Measurements from ENCODE around the gene PRKCE. TPM values are rescaled to one million over a fixed set of nuclear protein-coding genes. Genes with fewer than 3 reads are reported as not detected.

The PRKCE gene
- total RNA-seq, 1 donor from 2014 or later: 11.7 TPM

- Mint-ChIP-seq H3K4me1 (ENCODE audit: low read depth) (no peaks in the 10 kb centered on the region), H3K27ac (no peak overlapping the region), H3K27me3 (ENCODE audit: insufficient read depth) (peaks cover 17% of the 10 kb centered on the region), H3K4me3 (no peak overlapping the region), H3K36me3 (ENCODE audit: low read depth) (no peaks in the 10 kb centered on the region), H3K9me3 (no peaks in the 10 kb centered on the region)
- intact Hi-C loops (cut with micrococcal nuclease): no loop called here
- no peak for DNase-seq (ENCODE audit: low spot score)
These were observed 299.7 kb downstream of the PRKCE start for GRCh38 chr2:45951025-45951727.

DNA sequence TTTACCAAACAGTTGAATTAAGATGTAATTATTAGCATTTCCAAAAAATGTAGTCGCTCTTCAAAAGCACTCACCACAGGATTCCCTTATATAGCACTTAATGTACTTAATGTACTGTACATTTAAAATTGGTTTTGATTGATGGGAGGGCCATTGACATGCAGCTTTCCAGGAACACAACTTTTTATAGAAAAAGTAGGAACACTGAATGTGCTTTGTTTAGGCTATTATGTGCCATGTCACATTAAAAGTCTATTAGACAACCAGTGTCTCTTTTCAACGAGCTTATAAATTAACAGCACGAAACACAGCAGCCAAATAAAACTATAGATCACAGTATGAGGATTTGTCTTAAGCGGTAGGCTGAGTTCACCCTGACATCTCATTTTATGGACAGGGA lies 301.1 kb downstream of the PRKCE start:
- H3K27me3 Mint-ChIP-seq (ENCODE audit: insufficient read depth): peaks cover 19% of the 10 kb centered on the region
- H3K4me1 Mint-ChIP-seq (ENCODE audit: low read depth): no peaks in the 10 kb centered on the region
- no peak for DNase-seq (ENCODE audit: low spot score)
- no peak overlapping the region for H3K4me3 Mint-ChIP-seq
- H3K27ac Mint-ChIP-seq: no peak overlapping the region
- H3K9me3 Mint-ChIP-seq: no peaks in the 10 kb centered on the region
- intact Hi-C loops (cut with micrococcal nuclease): no loop called here
- no peaks in the 10 kb centered on the region for H3K36me3 Mint-ChIP-seq (ENCODE audit: low read depth)

GRCh38 chr2:45953376-45954027 lies 302.0 kb downstream of the PRKCE start:
- intact Hi-C loops (cut with micrococcal nuclease): no loop called here
- no peak overlapping the region for H3K27ac Mint-ChIP-seq
- H3K36me3 Mint-ChIP-seq (ENCODE audit: low read depth): no peaks in the 10 kb centered on the region
- H3K4me1 Mint-ChIP-seq (ENCODE audit: low read depth): no peaks in the 10 kb centered on the region
- no peak overlapping the region for H3K4me3 Mint-ChIP-seq
- peaks cover 19% of the 10 kb centered on the region for H3K27me3 Mint-ChIP-seq (ENCODE audit: insufficient read depth)
- DNase-seq (ENCODE audit: low spot score): no peak
- no peaks in the 10 kb centered on the region for H3K9me3 Mint-ChIP-seq

DNA sequence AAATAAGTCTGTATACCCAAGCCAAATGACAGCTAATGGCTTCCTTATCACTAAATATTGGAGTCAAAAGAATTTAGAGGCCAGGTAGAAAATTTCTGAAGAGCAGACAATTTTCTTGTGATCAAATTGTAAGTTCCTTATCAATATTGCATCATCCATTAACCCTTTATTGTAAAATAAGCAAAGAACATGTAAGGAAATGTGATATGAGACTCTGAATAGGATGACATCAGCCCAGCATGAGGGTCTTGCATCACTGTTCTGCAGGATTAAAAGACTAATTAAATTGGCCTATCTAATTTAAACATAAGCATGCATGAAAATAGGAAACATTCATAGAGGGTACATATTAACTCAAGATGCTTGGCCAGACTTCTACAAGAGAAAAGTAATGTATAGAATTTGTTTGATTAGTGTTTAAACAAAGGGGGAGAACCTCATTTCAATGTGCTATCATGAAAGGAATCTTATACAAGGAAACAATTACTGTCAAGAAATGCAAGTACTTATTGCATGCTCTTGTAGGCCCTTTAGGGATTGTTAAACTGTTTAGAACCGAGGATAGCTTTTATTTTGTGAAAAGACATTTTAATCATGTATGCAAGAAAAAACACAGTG lies 302.9 kb downstream of the PRKCE start:
- H3K27ac Mint-ChIP-seq: no peak overlapping the region
- intact Hi-C loops (cut with micrococcal nuclease): no loop called here
- no peaks in the 10 kb centered on the region for H3K9me3 Mint-ChIP-seq
- no peak for DNase-seq (ENCODE audit: low spot score)
- H3K4me3 Mint-ChIP-seq: no peak overlapping the region
- H3K27me3 Mint-ChIP-seq (ENCODE audit: insufficient read depth): peaks cover 13% of the 10 kb centered on the region
- no peaks in the 10 kb centered on the region for H3K36me3 Mint-ChIP-seq (ENCODE audit: low read depth)
- no peaks in the 10 kb centered on the region for H3K4me1 Mint-ChIP-seq (ENCODE audit: low read depth)

- Mint-ChIP-seq H3K36me3 (ENCODE audit: low read depth) (no peaks in the 10 kb centered on the region), H3K4me1 (ENCODE audit: low read depth) (no peaks in the 10 kb centered on the region), H3K27ac (no peak overlapping the region), H3K27me3 (ENCODE audit: insufficient read depth) (peaks cover 9% of the 10 kb centered on the region), H3K9me3 (no peaks in the 10 kb centered on the region), H3K4me3 (no peak overlapping the region)
- no peak for DNase-seq (ENCODE audit: low spot score)
- intact Hi-C loops (cut with micrococcal nuclease): no loop called here
These were observed 306.2 kb downstream of the PRKCE start for GRCh38 chr2:45957533-45958227.

GRCh38 chr2:45960057-45960863 lies 308.8 kb downstream of the PRKCE start:
- no peaks in the 10 kb centered on the region for H3K9me3 Mint-ChIP-seq
- H3K27me3 Mint-ChIP-seq (ENCODE audit: insufficient read depth): peaks cover 5% of the 10 kb centered on the region
- H3K4me1 Mint-ChIP-seq (ENCODE audit: low read depth): peaks cover 5% of the 10 kb centered on the region
- H3K4me3 Mint-ChIP-seq: no peak overlapping the region
- H3K36me3 Mint-ChIP-seq (ENCODE audit: low read depth): no peaks in the 10 kb centered on the region
- intact Hi-C loops (cut with micrococcal nuclease): no loop called here
- H3K27ac Mint-ChIP-seq: no peak overlapping the region
- no peak for DNase-seq (ENCODE audit: low spot score)

- H3K4me1 Mint-ChIP-seq (ENCODE audit: low read depth): peaks cover 5% of the 10 kb centered on the region
- H3K27me3 Mint-ChIP-seq (ENCODE audit: insufficient read depth): peaks cover 1% of the 10 kb centered on the region
These were observed 310.9 kb downstream of the PRKCE start for GRCh38 chr2:45962177-45962921.

DNA sequence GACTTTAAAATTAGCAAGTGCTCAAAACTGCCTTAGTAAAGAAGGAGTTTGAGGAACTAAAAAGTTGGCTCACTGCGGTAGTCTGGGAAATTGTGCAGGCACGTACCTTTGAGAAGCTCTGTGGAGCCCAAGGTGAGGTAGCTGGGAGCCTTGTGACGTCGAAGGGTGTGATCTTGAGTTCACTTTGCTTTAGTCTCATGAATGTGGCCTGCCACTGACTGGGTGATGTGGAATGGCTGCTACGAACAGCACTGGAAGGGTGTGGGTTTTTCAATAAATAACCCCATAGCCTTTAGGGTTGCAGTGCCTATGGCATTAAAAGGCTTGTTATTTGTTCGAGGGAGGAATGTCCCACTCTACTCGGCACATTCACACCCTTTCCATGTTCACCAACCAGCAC lies 312.3 kb downstream of the PRKCE start:
- Mint-ChIP-seq H3K36me3 (ENCODE audit: low read depth) (no peaks in the 10 kb centered on the region), H3K27me3 (ENCODE audit: insufficient read depth) (peaks cover 1% of the 10 kb centered on the region), H3K9me3 (no peaks in the 10 kb centered on the region), H3K4me3 (no peak overlapping the region), H3K4me1 (ENCODE audit: low read depth) (peaks cover 5% of the 10 kb centered on the region), H3K27ac (no peak overlapping the region)
- intact Hi-C loops (cut with micrococcal nuclease): no loop called here
- DNase-seq (ENCODE audit: low spot score): no peak

More at GRCh38 chr2:45962177-45962921, 310.9 kb downstream of the PRKCE start:
- Mint-ChIP-seq H3K9me3 (no peaks in the 10 kb centered on the region), H3K4me3 (no peak overlapping the region), H3K36me3 (ENCODE audit: low read depth) (no peaks in the 10 kb centered on the region), H3K27ac (no peak overlapping the region)
- intact Hi-C loops (cut with micrococcal nuclease): no loop called here
- DNase-seq (ENCODE audit: low spot score): no peak

GRCh38 chr2:45964223-45964841 lies 312.9 kb downstream of the PRKCE start:
- Mint-ChIP-seq H3K36me3 (ENCODE audit: low read depth) (no peaks in the 10 kb centered on the region), H3K4me1 (ENCODE audit: low read depth) (peaks cover 5% of the 10 kb centered on the region), H3K27ac (no peak overlapping the region), H3K9me3 (no peaks in the 10 kb centered on the region), H3K4me3 (no peak overlapping the region), H3K27me3 (ENCODE audit: insufficient read depth) (peaks cover 1% of the 10 kb centered on the region)
- no peak for DNase-seq (ENCODE audit: low spot score)
- intact Hi-C loops (cut with micrococcal nuclease): no loop called here

DNA sequence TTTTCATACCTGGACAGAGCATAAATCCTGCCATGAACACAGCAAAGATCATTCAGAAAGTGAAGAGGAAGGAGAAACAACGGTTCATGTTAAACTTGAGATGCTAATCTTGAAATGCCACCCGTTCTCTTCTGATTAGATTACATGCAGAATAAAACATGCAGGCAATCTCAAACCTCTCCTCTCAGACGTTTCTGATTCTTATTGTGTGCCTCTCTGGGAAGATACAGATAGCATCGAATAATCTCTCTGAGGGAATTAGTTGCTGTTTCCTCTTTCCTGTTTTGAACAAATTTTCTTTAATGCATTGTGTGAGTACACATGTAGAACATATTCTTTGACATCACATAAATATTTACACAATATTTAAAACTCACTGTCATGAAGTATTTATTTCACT lies 313.4 kb downstream of the PRKCE start:
- no peaks in the 10 kb centered on the region for H3K36me3 Mint-ChIP-seq (ENCODE audit: low read depth)
- intact Hi-C loops (cut with micrococcal nuclease): no loop called here
- no peak overlapping the region for H3K27ac Mint-ChIP-seq
- H3K27me3 Mint-ChIP-seq (ENCODE audit: insufficient read depth): peaks cover 1% of the 10 kb centered on the region
- DNase-seq (ENCODE audit: low spot score): no peak
- H3K9me3 Mint-ChIP-seq: no peaks in the 10 kb centered on the region
- peaks cover 5% of the 10 kb centered on the region for H3K4me1 Mint-ChIP-seq (ENCODE audit: low read depth)
- no peak overlapping the region for H3K4me3 Mint-ChIP-seq

DNA sequence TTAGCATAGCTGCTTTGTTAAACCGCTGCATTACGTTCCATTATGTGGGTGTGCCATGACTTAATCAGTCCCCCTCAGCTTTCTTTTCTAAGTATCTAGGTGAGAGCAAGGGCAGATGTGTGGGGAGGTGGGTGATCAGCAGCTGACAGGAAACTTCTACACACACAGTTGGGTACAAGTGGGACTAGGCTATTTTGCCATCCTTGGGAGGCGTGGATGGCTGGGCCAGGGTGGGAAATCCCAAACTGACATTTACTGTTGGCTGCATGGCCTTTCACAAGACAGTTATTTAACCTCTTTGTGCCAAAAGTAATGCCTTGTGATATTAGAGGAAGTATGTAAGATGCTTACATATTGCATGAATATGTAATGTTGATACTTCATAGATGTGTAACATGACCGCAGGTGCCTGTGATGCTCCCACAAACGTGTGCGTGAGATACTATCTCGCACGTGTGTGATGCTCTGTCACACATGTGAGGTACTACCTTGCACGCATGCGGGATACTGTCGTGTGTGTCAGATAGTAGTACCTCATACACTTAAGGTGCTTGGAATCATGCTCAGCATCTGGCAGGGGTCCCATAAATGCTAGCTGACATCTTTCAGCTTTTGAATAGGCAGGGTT lies 314.5 kb downstream of the PRKCE start:
- H3K27ac Mint-ChIP-seq: no peak overlapping the region
- H3K36me3 Mint-ChIP-seq (ENCODE audit: low read depth): no peaks in the 10 kb centered on the region
- DNase-seq (ENCODE audit: low spot score): no peak
- intact Hi-C loops (cut with micrococcal nuclease): no loop called here
- no peaks in the 10 kb centered on the region for H3K9me3 Mint-ChIP-seq
- peaks cover 1% of the 10 kb centered on the region for H3K27me3 Mint-ChIP-seq (ENCODE audit: insufficient read depth)
- no peak overlapping the region for H3K4me3 Mint-ChIP-seq
- peaks cover 5% of the 10 kb centered on the region for H3K4me1 Mint-ChIP-seq (ENCODE audit: low read depth)

Data from activated T-helper 1 cell treated with anti-CD3 and anti-CD28 coated beads, Interleukin-12 subunit alpha, Interleukin-12 subunit beta, Interleukin-2, Interleukin-4 antibody, amounts not matched to agents 30 ng/mL and 10 ng/mL and 1 ng/mL, durations not matched to agents 14 hours and 24 hours and 36 hours (primary cell).